A549 treated with CORT108297 at 1 μM for 4 hours (cell line): ENCODE data around the gene NR6A1. TPM values are rescaled to one million over a fixed set of nuclear protein-coding genes. Genes with fewer than 3 reads are reported as not detected.

Experiments
- total RNA-seq: library from RNA; stranded (reverse); fragments of 200-300 nt; extraction: Qiagen RNA extraction; gene quantifications from 5 replicates; pipeline ENCODE4 v1.2.3, GENCODE V29; 2022

The NR6A1 gene
- 1.2 to 1.8 TPM (median 1.7 TPM) in 5 replicates for total RNA-seq

GRCh38 chr9:124771021-124771866 lies at the start of gene NR6A1:
TSS of gene NR6A1 (minus strand) at chr9:124771311.

GRCh38 chr9:124776954-124777648 lies 6.0 kb upstream of the NR6A1 start, which contains the start of gene OLFML2A:
TSS of gene OLFML2A (plus strand) at chr9:124777133. CDS start at chr9:124777271, 138 bp downstream.

GRCh38 chr9:124506931-124507879 lies 263.9 kb downstream of the NR6A1 start, which contains the start of gene NR5A1:
TSS of gene NR5A1 (minus strand) at chr9:124507399. CDS start at chr9:124503395, 4,004 bp downstream.

Other genes with a start within 250 kb of the NR6A1 start
- gene OLFML2A, start 5.8 kb upstream of the NR6A1 start, total RNA-seq, result 16.2 to 24.8 TPM (median 20.4 TPM) in 5 replicates
- gene WDR38, start 82.1 kb upstream of the NR6A1 start, total RNA-seq, result 0.09 to 0.11 TPM (median 0.09 TPM) in 3 of 5 replicates, not detected in the others
- gene RPL35, start 90.6 kb upstream of the NR6A1 start, total RNA-seq, result 2,784 to 3,167 TPM (median 2,847 TPM) in 5 replicates
- gene ARPC5L, start 90.8 kb upstream of the NR6A1 start, total RNA-seq, result 64.4 to 81.2 TPM (median 71.4 TPM) in 5 replicates
- gene GOLGA1, start 169.8 kb upstream of the NR6A1 start, total RNA-seq, result 10.3 to 12.1 TPM (median 10.7 TPM) in 5 replicates